A673 (cell line): Measurements from ENCODE around the gene CNGA4. TPM values are rescaled to one million over a fixed set of nuclear protein-coding genes. Genes with fewer than 3 reads are reported as not detected.
A peak's percentile ranks its signal among the peaks of the same experiment; 100 is the strongest.

Source experiments
- BruUV-seq: library from RNA; stranded (reverse); fragments of 400-500 nt; replicated peaks from 2 replicates; lab custom pipeline; 2021; lab: Mats Ljungman, UMichigan
- CTCF ChIA-PET: fragments of 300-600 bp; sonication (Branson Sonifier 250); formaldehyde crosslinking; loops from one replicate; lab custom pipeline; 2022; ENCODE audit warnings: antibody characterized with exemption; lab: Charles Lee
- POLR2A ChIA-PET: fragments of 300-600 bp; sonication (Branson Sonifier 250); formaldehyde crosslinking; loops from one replicate; lab custom pipeline; 2022; ENCODE audit warnings: antibody characterized with exemption; ENCODE audit not compliant: low non-redundant PET; lab: Charles Lee
- DNase-seq: peaks from one replicate; pipeline ENCODE4 v3.0.0-alpha.2; 2015; ENCODE audit warnings: low spot score
- H3K27ac ChIP-seq: fragments of 200-600 bp; sonication (generic); 2 replicates; pipeline ENCODE4 v1.5.1; 2016; ENCODE audit warnings: mixed run types, low read depth, mild to moderate bottlenecking, mixed read lengths, antibody characterized with exemption, low read length; ENCODE audit not compliant: poor library complexity, severe bottlenecking
- H3K27me3 ChIP-seq: fragments of 200-600 bp; sonication (generic); replicated peaks from 2 replicates; pipeline ENCODE4 v1.6.1; 2017; ENCODE audit warnings: mixed run types, low read depth, mild to moderate bottlenecking, mixed read lengths, antibody characterized with exemption, low read length; ENCODE audit not compliant: insufficient read depth, poor library complexity
- H3K36me3 ChIP-seq: fragments of 200-600 bp; sonication (generic); 2 replicates; pipeline ENCODE4 v1.6.1; 2016; ENCODE audit warnings: mixed run types, mild to moderate bottlenecking, mixed read lengths, antibody characterized with exemption, low read length; ENCODE audit not compliant: insufficient read depth, poor library complexity, severe bottlenecking
- H3K4me1 ChIP-seq: fragments of 200-600 bp; sonication (generic); 2 replicates; pipeline ENCODE4 v1.6.1; 2017; ENCODE audit warnings: mixed run types, mild to moderate bottlenecking, mixed read lengths, antibody characterized with exemption, low read length; ENCODE audit not compliant: insufficient read depth, poor library complexity, severe bottlenecking
- H3K4me3 ChIP-seq: fragments of 200-600 bp; sonication (generic); 2 replicates; pipeline ENCODE4 v1.5.1; 2016; ENCODE audit warnings: low read depth, mixed run types, mild to moderate bottlenecking, mixed read lengths, low read length; ENCODE audit not compliant: poor library complexity, severe bottlenecking
- H3K9me3 ChIP-seq: fragments of 200-600 bp; sonication (generic); 2 replicates; pipeline ENCODE4 v1.6.1; 2016; ENCODE audit warnings: mixed run types, low read depth, mild to moderate bottlenecking, mixed read lengths, antibody characterized with exemption, low read length; ENCODE audit not compliant: poor library complexity, severe bottlenecking
- EZH2 ChIP-seq: fragments of 200-600 bp; sonication (generic); IDR thresholded peaks from 2 replicates; pipeline ENCODE4 v1.6.1; 2017; ENCODE audit warnings: borderline replicate concordance, low read depth, mild to moderate bottlenecking, mixed read lengths, antibody characterized with exemption, low read length; ENCODE audit not compliant: poor library complexity, severe bottlenecking
- intact Hi-C: fragments of 100-400 bp; cut with micrococcal nuclease; formaldehyde crosslinking; loops from one replicate; pipeline ENCODE4 v1.10.0; 2022; ENCODE audit not compliant: unreplicated experiment
- total RNA-seq: library from RNA; stranded (reverse); gene quantifications from 2 replicates; pipeline ENCODE4 v1.2.3, GENCODE V29; 2021
- TF ChIP-seq, protein P1 (sequence below): fragments of 300-800, 200-600 bp; sonication (generic); conservative IDR thresholded peaks from 2 replicates; pipeline ENCODE4 v1.5.1; 2017; ENCODE audit warnings: low read depth, mild to moderate bottlenecking, antibody characterized with exemption, low read length, moderate library complexity, mixed read lengths

CNGA4 gene
- total RNA-seq, 1 experiment from 2014 or later = not detected

DNA sequence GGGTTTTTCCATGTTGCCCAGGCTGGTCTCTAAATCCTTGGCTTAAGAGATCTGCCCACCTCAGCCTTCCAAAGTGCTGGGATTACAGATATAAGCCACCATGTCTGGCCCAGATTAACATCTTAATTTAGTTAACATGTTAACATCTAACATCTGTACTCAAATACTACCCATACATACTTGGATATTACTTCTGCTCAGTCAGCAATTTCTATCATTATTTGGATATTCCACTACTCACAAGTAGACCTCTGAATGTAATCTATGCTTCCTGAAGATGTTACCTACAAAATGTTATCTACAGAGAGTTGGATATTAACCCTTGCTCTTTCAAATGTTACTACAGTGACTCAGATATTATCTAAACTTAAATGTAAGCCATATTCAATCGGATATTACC, 24.8 kb downstream of the CNGA4 start:
- BruUV-seq = no TSS peak
- POLR2A ChIA-PET = no interaction called here

GRCh38 chr11:6268820-6269219, 29.9 kb downstream of the CNGA4 start:
- no peaks in the 10 kb centered on the region for H3K4me1 ChIP-seq
- intact Hi-C loops = no loop called here
- no peak overlapping the region for H3K4me3 ChIP-seq
- H3K9me3 ChIP-seq = no peaks in the 10 kb centered on the region
- no TSS peak for BruUV-seq
- H3K27ac ChIP-seq = no peak overlapping the region
- H3K27me3 ChIP-seq = peaks cover 10% of the 10 kb centered on the region
- H3K36me3 ChIP-seq = no peaks in the 10 kb centered on the region
- TF ChIP-seq EZH2 = no peak
- TF ChIP-seq, protein P1, sequence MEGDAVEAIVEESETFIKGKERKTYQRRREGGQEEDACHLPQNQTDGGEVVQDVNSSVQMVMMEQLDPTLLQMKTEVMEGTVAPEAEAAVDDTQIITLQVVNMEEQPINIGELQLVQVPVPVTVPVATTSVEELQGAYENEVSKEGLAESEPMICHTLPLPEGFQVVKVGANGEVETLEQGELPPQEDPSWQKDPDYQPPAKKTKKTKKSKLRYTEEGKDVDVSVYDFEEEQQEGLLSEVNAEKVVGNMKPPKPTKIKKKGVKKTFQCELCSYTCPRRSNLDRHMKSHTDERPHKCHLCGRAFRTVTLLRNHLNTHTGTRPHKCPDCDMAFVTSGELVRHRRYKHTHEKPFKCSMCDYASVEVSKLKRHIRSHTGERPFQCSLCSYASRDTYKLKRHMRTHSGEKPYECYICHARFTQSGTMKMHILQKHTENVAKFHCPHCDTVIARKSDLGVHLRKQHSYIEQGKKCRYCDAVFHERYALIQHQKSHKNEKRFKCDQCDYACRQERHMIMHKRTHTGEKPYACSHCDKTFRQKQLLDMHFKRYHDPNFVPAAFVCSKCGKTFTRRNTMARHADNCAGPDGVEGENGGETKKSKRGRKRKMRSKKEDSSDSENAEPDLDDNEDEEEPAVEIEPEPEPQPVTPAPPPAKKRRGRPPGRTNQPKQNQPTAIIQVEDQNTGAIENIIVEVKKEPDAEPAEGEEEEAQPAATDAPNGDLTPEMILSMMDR = no peak
- no peak for DNase-seq
- ChIA-PET POLR2A (no interaction called here), CTCF (no interaction called here)

More for the DNA sequence above, 24.8 kb downstream of the CNGA4 start:
- Histone ChIP-seq H3K4me3 (no peak overlapping the region), H3K4me1 (peaks cover 6% of the 10 kb centered on the region), H3K36me3 (no peaks in the 10 kb centered on the region), H3K27ac (no peak overlapping the region), H3K9me3 (no peaks in the 10 kb centered on the region), H3K27me3 (peaks cover 43% of the 10 kb centered on the region)
- no peak for DNase-seq
- TF ChIP-seq EZH2 = no peak
- TF ChIP-seq, protein P1 = no peak
- intact Hi-C loops = no loop called here
- CTCF ChIA-PET = no interaction called here

GRCh38 chr11:6269994-6270393, 31.1 kb downstream of the CNGA4 start:
- Histone ChIP-seq H3K27me3 (peaks cover 1% of the 10 kb centered on the region), H3K4me1 (no peaks in the 10 kb centered on the region), H3K36me3 (no peaks in the 10 kb centered on the region), H3K27ac (no peak overlapping the region), H3K9me3 (no peaks in the 10 kb centered on the region), H3K4me3 (no peak overlapping the region)
- POLR2A ChIA-PET = no interaction called here
- intact Hi-C loops = no loop called here
- CTCF ChIA-PET = no interaction called here
- BruUV-seq = no TSS peak
- DNase-seq = no peak
- no peak for TF ChIP-seq EZH2
- TF ChIP-seq, protein P1 = peak; percentile 26; the same call in 1 of the 2 replicates
